AML-193 (cell line): ENCODE results near the gene CRY1.
"Not testable (repeated sequence)": the region's sequence is repeated elsewhere in the genome, so short reads cannot be mapped to it uniquely, and the experiment has no call there.

ENCODE experiments used
- DNase-seq, 2 experiments: peaks; one replicate each; lab custom pipeline; 2025; lab: John Stamatoyannopoulos, UW

CRY1 gene

DNA sequence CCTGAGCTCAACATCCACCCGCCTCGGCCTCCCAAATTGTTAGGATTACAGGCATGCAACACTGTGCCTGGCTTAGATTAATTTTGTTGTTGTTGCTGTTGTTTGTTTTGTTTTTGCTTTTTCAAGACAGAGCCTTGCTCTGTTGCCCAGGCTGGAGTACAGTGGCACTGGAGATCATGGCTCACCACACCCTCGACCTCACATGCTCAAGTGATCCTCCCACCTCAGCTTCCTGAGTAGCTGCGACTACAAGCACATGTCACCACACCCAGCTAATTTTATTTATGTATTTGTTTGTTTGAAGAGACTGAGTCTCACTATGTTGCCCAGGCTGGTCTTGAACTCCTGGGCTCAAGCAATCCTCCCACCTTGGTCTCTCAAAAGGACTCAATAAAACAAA lies 26.7 kb downstream of the CRY1 start:
- DNase-seq: no peak

DNA sequence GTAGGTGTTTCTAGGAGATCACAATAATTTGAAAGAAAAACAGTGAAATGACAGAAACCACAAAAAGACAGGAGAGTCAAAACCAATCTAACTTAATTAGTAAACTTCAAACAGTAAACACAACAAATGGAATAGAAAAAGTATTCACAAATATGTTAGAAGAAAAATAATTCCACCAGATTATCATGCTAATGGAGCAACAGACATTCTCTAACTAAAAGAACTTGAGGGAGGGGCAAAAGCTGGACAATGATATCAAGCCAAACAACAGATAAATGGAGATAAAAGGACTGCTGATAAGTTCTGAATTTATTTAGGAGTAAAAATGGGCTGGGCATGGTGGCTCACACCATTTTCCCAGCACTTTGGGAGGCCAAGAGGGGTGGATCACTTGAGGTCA lies 28.7 kb downstream of the CRY1 start:
- no peak for DNase-seq

DNA sequence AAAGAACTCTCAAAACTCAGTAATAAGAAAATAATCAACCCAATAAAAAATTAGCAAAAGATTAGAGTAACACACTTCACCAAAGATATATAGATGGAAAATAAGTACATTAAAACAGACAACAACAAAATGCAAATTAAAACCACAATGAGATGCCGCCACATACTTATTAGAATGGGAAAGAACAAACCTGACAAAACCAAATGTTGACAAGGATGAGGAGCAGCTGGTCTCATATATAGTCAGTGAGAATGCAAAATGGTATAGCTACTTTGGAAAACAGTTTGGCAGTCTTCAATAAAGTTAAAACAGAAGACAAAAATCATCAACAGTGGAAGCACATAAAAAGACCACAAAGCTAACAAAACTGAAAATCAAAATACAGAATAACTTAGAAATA lies 29.1 kb downstream of the CRY1 start:
- no peak for DNase-seq

DNA sequence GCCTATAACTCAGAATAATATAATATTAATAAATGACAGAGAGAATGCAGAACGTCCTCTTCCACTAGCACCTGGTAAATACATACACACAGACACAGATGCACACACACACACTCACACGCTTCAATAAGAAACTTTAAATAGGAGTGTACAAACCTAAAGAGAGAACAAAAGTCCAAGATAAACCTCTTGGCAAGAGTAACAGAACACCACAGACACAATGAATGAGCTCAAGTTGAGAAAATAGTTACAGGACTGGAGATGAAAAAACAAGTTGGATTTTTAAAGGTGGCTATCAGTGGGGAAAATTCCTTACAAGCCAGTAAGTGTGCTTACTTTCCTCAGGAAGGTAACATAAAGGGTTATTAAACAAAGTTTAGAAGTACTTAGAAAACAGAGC lies 35.2 kb downstream of the CRY1 start:
- DNase-seq: no peak

DNA sequence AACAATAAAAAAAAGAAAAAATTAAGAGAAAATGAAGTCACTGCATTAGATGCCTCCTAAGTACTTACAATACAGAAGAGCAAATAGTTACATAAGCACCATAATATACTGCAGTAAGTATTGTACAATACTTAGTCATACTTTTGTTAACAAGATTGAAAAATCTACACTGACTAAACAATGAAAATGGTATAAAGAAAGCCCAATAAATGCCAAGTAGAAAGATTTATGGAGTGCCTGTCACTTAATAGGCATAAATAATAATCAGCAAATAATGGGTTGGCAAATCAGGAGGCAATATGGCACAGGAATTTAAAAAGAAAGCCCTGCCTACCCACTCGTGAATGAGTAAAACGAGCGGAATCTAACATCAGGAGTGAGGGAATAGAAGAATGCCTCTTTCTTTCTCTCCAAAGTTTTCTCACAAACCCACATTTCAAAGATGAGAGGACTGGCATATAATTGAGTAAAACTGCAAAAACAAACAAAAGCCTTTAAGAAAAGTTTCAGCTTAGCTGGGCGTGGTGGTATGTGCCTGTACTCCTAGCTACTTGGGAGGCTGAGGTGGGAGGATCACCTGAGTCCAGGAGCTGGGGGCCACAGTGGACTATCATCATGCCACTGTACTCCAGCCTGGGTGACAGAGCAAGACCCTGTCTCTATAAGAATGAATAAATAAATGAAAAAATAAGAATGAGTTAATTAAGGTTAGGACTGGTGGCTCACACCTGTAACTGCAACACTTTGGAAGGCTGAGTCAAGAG lies 36.1 kb downstream of the CRY1 start:
- DNase-seq: no peak

DNA sequence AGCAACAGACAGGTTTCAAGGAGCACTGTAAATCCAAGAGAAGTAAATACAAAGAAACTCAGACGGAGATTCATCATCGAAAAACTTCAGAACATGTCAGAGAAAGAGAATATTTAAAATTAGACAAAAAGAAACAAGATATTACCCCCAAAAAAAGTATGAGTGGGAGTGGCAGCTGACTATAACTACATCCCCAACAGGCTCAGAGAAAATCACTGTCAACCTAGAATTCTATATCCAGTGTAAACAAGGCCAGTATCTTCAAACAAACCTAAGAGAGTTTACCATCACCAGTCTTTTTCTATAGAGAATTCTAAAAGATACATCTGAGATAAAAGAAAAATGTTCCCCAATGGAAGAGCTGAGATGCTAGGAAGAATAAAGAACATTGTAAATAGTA lies 39.6 kb downstream of the CRY1 start:
- DNase-seq: no peak

DNA sequence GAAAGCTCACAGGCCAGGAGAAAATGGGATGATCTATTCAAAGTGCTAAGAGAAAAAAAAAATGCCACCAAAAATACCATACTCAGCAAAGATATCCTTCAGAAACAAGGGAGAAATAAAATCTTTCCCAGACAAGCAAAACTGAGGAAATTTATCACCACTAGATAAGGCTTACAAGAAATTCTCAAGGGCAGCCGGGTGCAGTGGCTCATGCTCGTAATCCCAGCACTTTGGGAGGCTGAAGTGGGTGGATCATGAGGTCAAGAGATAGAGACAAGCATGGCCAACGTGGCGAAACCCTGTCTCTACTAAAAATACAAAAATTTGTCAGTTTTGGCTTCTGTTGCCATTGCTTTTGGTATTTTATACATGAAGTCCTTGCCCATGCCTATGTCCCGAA lies 48.2 kb downstream of the CRY1 start:
- no peak for DNase-seq

DNA sequence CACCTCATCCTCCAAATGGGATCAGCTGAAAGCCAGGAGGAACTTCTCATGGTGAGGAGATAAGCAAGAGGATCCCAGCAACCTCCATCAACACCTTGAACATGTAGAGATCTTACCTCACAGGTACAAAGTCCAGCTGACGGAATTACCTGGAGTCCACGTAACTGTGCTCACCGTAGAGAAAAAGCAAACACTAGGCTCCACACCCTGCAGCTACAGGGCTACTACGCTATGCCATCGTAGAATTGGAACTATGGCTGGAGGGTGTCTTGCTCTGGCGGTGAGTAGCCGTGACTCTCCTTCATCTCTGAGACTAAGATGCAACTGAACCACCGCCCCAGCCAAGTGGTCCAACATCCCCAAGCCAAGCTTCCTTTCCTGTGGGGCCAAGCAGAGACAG lies 50.5 kb downstream of the CRY1 start:
- no peak for DNase-seq

DNA sequence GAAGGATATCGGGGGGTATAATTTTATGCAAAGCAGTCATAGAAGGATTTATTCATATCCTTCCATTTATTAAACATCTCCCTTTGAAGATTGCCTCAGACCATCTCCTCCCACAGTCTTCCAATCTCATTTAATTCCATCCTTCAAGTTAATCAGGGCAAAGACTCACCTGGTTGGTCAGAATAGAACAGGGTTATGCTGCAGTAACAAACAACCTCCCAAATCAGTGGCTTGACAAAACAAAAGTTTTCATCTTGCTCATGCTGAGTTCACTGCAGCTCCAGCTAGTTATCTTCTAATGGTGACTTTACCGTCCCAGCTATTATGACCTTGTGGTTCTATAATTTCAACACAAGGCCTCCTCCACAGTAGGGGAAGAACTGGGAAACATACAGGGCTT lies 57.6 kb downstream of the CRY1 start:
- no peak for DNase-seq

DNA sequence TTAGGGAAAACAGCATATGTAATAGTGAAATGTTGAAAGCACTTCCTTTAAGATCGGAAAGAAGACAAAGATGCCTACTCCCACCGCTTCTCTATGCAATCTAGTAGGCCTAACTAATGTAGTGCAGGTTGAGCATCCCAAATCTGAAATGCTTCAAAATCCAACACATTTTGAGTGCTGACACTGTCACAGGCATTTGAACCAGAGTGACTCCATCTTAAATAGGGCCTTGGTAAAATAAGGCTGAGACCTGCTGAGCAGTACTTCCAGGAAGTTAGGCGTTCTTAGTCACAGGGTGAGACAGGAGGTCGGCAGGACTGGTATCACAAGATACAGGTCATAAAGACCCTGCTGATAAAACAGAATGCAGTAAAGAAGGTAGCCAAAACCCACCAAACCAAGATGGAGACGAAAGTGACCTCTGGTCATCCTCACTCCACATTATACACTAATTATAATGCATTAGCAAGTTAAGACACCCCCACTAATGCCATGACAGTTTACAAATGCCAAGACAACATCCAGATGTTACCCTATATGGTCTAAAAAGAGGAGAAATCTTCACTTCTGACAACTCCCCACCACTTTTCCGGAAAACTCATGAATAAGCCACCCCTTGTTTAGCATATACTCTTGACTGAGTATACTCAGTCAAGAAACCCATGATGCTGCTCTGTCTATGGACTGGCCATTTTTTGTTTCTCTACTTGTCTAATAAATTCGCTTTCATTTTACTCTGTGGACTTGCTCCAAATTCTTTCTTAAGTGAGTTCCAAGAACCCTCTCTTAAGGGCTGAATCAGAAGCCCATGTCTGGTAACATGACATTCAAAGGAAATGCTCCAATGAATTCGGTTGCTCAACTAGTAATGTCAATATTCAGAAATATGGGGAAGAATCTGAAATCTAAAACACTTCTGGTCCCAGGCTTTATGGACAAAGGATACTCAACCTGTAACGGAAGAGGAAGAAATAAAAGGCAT lies 59.3 kb downstream of the CRY1 start:
- DNase-seq: no peak

DNA sequence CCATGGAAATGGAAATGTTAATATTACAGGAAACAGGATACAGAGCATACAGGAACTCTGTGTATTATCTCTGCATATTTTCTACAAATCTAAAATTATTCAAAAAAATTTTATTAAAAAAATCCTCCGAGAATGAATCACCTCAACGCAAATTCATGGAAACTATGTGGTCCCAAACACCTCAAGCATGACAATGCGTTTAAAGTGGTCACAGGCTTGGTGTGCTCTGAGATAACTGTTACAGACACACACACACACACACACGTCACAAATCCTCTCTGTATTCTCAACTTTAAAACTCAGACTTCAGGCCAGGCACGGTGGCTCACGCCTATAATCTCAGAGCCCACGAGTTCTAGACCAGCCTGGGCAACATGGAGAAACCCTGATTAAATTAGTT lies 61.1 kb downstream of the CRY1 start:
- DNase-seq: no peak

DNA sequence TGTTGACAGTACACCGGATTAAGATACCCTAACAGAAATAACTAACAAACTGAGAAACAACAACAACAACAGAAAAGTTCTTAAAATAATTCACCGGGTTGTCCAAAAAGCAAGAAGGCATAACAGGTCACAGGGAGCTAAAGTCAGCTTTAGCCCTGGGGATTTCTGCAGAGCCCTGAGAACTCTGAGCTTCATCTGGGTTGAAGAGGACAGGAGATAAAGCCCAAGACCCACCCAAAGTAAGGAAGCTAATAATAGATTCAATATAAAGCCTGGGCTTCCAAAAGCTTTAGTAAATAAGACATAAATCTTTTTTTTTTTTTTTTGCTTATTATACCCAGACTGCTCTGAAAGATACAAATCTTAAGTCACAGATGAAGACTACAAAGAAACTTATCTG lies 62.3 kb downstream of the CRY1 start:
- DNase-seq: no peak

DNA sequence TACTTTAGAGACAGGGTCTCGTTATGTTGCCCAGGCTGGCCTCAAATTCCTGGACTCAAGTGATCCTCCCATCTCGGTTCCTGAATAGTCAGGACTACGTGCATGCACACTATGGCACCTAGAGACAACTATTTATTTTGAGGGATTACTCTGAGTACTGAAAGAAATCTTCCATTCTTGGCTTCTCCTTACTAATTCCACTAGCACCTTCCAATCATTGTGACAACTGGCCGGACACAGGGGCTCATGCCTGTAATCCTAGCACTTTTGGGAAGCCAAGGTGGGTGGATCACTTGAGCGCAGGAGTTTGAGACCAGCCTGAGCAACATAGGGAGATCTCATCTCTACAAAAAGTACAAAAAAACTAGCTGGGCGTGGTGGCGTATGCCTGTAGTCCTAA lies 64.3 kb downstream of the CRY1 start:
- DNase-seq: no peak

DNA sequence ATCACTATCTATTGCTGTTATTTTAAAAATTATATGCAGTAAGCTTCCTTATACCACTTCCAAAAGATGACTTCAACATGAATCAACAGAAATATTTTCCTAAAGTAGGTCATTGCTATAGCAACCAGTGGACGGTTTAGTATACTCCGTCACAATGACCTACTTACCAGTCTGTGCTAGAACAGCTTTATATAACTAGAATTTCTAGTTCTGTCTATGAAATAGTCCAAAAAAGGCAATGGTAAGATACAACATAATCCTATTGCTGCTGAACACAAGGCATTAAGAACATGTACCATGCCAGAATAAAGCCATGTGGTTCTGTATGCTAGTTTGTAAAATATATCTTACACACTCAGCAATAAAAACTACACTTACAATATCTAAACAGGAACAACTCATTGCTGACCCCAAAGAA lies 65.7 kb downstream of the CRY1 start:
- DNase-seq: no peak

DNA sequence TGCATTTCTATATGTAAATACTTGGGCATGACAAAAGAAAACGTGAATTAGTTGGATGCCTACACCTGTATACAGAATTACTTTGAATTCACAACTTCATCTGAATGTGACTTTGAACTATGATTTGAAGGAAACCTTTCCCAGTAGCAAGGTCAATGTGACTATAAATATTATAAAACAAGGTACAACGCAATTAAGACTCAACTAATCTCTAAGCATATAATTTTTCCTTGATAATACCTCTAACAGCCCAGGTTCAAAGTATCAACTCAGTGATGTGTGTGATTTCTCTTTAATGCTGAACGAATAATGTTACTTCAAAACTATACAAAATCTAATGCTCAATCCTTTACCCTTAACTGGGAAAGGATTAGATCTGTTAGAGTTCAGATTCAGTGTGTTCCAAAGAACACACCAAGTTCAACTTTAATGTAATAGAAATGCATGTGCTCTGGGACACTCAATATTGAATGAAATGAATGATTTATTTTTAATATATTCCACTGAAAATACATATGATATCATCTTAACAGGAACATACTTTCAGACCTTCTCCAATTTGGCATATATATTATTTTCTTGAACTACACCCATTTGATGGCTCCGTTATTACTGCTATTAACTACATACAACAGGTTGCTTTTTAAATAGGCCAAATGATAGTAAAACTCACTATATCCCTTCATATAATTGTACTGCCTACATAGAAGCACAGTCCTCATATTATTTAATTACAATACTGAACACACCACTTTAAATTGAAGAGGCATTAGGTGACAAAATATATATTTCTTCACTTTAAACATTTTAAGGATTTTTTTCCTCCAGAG lies 66.3 kb downstream of the CRY1 start:
- DNase-seq: no peak

DNA sequence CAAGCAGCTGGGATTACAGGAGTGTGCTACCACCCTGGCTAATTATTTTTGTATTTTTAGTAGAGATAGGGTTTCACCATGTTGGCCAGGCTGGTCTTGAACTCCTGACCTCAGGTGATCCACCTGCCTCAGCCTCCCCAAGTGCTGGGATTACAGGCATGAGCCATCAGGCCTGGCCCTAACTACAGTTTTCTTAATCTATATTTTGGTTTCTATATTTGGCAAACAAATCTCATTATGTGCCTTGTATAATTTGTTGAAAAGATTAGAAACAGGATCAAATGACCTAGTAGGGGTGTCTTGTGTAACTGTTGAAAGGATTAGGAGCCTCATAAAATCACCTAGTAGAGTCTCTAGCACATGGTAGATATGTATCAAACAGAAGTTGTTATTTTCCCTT lies 67.0 kb downstream of the CRY1 start:
- DNase-seq: not testable (repeated sequence)

DNA sequence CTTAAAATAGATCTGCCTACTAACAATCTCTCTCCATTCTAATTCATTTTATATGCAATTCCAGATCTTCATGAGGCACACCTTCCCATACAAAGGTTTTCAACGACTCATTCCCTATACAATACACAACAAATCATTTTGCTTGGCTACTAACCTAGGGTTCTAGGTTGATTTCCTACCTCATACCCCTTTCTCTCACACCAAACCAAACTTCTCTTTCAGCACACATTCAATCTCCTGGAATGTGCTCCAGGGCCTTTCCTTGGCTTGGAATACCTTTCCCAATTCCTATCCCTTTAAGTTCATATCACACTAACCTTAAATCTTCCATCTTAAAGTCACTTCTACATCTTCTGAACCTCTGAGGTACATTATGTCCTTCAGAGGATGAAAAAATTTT lies 67.7 kb downstream of the CRY1 start:
- DNase-seq: no peak

DNA sequence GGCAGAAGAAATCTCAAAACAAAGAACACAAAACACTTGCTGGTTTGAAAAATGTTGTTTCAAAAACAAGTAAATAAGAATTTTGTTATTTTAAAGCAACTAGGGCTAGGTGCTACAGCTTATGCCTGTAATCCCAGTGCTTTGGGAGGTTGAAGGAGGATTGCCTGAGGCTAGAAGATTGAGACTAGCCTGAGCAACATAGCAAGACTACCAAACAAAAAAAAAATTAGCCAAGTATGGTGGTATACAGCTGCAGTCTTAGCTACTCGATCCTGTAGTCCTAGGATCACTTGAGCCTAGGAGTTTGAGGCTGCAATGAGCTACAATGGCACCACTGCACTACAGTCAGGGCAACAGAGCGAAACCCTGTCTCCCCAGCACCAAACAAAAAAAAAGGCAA lies 73.8 kb downstream of the CRY1 start:
- DNase-seq: no peak

DNA sequence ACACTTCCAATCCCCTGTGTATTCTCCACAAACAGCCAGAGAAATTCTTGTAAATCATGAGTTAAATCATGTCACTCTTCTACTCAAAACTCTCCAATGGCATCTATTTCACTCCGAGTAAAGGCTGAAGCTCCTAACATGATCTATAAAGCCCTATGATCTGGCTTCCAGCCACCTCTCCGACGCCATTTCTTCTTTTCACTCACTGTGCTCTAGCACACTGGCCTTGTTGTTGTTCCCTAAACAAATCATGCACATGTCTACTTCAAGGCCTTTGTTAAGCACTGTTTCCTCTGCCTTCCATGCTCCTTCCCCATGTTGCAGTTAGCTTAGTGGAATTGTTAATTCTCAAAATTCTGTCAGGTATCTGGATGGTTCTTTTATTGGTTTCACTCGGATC lies 76.3 kb downstream of the CRY1 start:
- no peak for DNase-seq

DNA sequence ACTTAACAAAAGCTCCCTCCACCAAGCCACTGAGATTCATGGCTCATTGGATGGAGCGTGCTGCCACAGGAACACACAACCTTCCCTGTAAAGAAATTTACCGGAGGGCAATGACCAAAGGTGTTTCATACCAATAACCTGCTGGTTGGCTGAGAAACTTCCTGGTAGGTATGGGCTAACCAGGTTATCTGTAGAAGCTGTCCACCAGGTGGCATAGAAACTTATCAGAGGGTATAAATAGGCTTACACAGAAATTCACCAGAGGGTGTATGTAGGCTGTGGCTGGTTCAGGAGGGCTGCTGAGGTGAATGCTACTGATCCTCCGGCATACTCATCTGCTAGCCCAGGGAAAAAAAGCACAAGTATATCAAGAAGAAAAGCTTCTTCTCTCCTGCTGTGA lies 79.3 kb downstream of the CRY1 start:
- no peak for DNase-seq

DNA sequence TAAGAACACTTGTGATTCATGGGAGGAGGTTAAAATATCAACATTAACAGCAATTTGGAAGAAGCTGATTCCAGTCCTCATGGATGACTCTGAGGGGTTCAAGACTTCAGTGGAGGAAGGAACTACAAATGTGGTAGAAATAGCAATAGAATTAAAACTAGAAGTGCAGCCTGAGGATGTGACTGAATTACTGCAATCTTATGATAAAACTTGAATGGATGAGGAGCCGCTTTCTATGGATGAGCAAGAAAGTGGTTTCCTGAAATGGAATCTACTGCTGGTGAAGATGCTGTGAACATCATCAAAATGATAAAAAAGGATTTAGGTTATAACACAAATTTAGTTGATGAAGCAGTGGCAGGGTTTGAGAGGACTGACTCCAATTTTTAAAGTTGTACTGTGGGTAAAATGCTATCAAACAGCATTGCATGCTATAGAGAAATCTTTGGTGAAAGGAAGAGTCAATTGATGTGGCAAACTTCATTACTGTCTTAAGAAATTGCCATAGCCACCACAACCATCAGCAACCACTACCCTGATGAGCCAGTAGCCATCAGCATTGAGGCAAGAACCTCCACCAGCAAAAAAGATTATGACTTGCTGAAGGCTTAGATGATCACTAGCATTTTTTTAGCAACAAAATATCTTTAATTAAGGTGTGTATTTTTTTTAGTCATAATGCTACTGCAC lies 80.5 kb downstream of the CRY1 start:
- no peak for DNase-seq

DNA sequence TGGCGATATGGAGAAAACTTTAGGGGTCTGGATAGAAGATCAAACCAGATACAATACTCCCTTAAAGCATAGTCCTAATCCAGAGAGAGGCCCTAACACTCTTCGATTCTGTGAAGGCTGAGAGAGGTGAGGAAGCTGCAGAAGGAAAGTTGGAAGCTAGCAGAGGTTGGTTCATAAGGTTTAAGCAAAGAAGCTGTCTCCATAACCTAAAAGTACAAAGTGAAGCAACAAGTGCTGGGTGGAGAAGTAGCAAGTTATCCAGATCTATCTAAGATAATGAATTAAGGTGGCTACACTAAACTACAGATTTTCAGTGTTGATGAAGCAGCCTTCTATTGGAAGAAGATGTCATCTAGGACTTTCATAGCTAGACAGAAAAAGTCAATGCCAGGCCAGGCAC lies 81.8 kb downstream of the CRY1 start:
- DNase-seq: no peak
